ENCODE measurements around the gene SEC11C. TPM values are rescaled to one million over a fixed set of nuclear protein-coding genes. Genes with fewer than 3 reads are reported as not detected.

SEC11C gene
- total RNA-seq, 1 donor from 2014 or later = 125 TPM

DNA sequence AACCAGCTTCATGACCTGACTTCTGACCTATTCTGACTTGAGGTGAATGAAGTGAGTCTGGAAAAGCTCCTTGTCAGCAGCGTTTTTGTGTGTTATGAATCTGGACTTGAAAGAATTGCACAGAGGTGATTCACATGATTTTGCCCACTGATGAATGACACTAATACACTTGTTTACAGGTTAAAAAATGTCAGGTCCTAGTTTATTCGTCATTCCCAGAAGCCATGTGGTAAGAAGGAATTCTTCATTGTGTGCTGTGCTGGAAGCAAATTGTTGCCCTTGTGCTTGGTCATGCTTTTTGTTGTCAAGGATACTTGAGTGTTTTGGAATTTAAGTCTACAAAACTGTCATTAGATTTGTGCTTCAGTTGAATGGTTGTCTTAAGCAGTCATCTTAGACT, 15.5 kb downstream of the SEC11C start:
- peaks cover 51% of the 10 kb centered on the region for H3K36me3 Mint-ChIP-seq (ENCODE audit: low read depth)

DNA sequence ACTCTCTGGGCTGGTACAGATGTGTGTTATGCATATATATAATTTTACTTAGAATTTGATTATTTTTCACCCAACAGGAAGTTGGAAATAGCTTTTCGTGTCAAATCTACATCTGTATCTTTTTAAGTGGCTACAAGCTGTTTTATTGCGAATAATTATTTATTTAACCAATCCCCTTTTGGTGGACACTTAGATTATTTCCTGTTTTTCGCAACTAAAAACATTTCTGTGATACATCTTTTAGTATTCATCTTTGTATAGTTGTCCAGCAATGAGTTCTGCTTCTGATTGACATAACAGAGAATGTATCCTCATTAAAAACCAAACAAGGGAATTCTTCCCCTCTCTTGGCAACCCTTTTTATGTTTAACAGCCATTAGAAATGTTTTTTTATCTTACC, 16.6 kb downstream of the SEC11C start:
- H3K36me3 Mint-ChIP-seq (ENCODE audit: low read depth) = peaks cover 45% of the 10 kb centered on the region

More for the DNA sequence above, 15.5 kb downstream of the SEC11C start:
- H3K4me3 Mint-ChIP-seq = no peak overlapping the region
- no peak for DNase-seq
- intact Hi-C loops (cut with micrococcal nuclease) = no loop called here
- no peaks in the 10 kb centered on the region for H3K9me3 Mint-ChIP-seq
- no peaks in the 10 kb centered on the region for H3K27me3 Mint-ChIP-seq
- no peak overlapping the region for H3K27ac Mint-ChIP-seq
- peaks cover 9% of the 10 kb centered on the region for H3K4me1 Mint-ChIP-seq

DNA sequence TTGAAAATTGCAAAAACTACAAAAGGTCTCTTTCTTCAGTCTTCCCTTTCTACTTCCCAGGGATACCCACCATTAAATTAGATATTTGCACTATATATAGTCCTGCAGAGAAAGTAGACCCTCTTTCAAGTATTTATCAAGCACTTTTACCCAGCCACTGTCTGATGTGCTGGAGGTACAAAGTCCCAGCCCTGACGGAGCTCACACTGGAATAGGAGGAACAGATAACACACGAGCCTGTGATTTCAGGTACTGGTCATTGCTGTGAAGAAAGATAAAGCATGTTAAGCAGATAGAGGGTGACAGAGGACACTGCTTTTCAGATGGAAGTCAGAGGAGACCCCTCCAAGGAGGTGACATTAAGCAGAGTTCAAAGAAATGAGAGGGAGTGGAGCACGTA, 19.6 kb downstream of the SEC11C start:
- Mint-ChIP-seq H3K27me3 (no peaks in the 10 kb centered on the region), H3K36me3 (ENCODE audit: low read depth) (peaks cover 25% of the 10 kb centered on the region), H3K4me3 (no peak overlapping the region), H3K9me3 (no peaks in the 10 kb centered on the region), H3K27ac (no peak overlapping the region), H3K4me1 (no peaks in the 10 kb centered on the region)
- DNase-seq = no peak
- intact Hi-C loops (cut with micrococcal nuclease) = no loop called here

More for the DNA sequence above, 16.6 kb downstream of the SEC11C start:
- H3K4me3 Mint-ChIP-seq = no peak overlapping the region
- no peak for DNase-seq
- intact Hi-C loops (cut with micrococcal nuclease) = no loop called here
- no peaks in the 10 kb centered on the region for H3K27me3 Mint-ChIP-seq
- no peak overlapping the region for H3K27ac Mint-ChIP-seq
- peaks cover 2% of the 10 kb centered on the region for H3K4me1 Mint-ChIP-seq
- H3K9me3 Mint-ChIP-seq = no peaks in the 10 kb centered on the region

DNA sequence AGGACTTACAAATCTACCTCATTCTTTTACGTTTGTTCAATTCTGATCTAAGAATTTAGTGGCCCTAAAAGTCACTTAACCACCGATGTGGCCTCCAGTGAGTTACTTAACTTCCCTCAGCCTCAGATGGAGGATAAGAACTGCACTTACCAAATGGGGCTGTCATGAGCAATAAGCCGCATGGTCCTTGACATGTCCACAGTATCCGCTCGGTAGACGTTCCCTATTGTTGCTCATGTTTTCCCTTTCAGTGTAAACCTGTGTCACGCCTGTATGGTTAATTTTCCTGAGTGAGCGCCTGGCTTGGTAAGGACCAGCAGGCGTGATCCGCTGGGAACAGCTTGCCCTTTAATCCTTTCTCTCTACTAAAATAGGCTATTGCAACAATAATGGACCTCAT, 20.3 kb downstream of the SEC11C start:
- H3K9me3 Mint-ChIP-seq = no peaks in the 10 kb centered on the region
- no peak overlapping the region for H3K4me3 Mint-ChIP-seq
- H3K27ac Mint-ChIP-seq = no peak overlapping the region
- intact Hi-C loops (cut with micrococcal nuclease) = no loop called here
- H3K36me3 Mint-ChIP-seq (ENCODE audit: low read depth) = peaks cover 20% of the 10 kb centered on the region
- no peaks in the 10 kb centered on the region for H3K27me3 Mint-ChIP-seq
- H3K4me1 Mint-ChIP-seq = no peaks in the 10 kb centered on the region
- no peak for DNase-seq

DNA sequence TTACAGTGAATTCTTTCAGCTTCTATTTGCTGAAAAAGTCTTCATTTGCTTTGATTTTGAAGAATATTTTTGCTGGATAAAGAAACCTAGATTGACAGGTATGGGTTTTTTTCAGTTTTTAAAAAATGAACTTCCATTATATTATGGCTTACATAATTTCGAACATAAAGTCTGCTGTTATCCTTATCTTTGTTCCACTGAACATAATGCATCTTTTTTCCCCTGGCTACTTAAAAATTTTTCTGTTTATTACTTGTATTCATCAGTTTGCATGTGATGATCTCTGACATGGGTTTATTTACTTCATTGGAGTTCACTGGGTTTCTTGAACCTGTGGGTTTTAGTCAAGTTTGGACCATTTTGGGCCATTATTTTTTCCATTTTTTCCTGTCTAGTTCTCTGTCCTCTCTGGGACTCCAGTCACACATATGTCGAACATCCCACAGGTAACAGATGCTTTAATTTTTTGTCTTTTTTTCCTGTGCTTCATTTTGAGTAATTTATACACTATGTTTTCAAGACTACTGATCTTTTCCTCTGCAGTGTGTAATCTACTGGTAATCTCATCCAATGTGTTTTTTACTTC, 33.1 kb downstream of the SEC11C start:
- H3K9me3 Mint-ChIP-seq = peaks cover 15% of the 10 kb centered on the region
- H3K4me3 Mint-ChIP-seq = no peak overlapping the region
- H3K4me1 Mint-ChIP-seq = no peaks in the 10 kb centered on the region
- peaks cover 2% of the 10 kb centered on the region for H3K36me3 Mint-ChIP-seq (ENCODE audit: low read depth)
- H3K27me3 Mint-ChIP-seq = peaks cover 6% of the 10 kb centered on the region
- no peak for DNase-seq
- intact Hi-C loops (cut with micrococcal nuclease) = loop anchor here (10.0 kb wide), 1 partner anchor 88 kb away; no protein-coding TSS in a partner anchor
- H3K27ac Mint-ChIP-seq = no peak overlapping the region

DNA sequence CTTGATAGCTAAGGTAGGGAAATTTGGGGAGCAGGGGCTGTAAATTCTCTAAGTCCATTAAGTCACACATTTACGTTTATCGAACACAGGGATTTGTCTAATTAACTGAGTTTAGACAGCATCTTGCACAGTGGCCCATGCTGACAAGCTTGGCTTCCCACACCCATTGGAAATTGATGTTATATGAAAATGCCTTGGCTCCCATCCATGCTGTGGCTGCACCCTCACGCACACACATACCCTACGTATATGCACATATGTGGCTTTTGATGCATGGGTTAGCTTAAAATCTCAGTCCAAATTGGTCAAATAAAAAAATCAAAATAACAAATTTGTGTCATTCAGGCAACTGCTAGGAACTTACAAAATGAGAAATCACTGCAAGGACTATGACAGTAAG, 37.8 kb downstream of the SEC11C start:
- DNase-seq = no peak
- Mint-ChIP-seq H3K36me3 (ENCODE audit: low read depth) (no peaks in the 10 kb centered on the region), H3K4me3 (no peak overlapping the region), H3K4me1 (no peaks in the 10 kb centered on the region), H3K27me3 (peaks cover 1% of the 10 kb centered on the region), H3K9me3 (peaks cover 10% of the 10 kb centered on the region), H3K27ac (no peak overlapping the region)
- intact Hi-C loops (cut with micrococcal nuclease) = loop anchor here (10.0 kb wide), 1 partner anchor 93 kb away; no protein-coding TSS in a partner anchor

DNA sequence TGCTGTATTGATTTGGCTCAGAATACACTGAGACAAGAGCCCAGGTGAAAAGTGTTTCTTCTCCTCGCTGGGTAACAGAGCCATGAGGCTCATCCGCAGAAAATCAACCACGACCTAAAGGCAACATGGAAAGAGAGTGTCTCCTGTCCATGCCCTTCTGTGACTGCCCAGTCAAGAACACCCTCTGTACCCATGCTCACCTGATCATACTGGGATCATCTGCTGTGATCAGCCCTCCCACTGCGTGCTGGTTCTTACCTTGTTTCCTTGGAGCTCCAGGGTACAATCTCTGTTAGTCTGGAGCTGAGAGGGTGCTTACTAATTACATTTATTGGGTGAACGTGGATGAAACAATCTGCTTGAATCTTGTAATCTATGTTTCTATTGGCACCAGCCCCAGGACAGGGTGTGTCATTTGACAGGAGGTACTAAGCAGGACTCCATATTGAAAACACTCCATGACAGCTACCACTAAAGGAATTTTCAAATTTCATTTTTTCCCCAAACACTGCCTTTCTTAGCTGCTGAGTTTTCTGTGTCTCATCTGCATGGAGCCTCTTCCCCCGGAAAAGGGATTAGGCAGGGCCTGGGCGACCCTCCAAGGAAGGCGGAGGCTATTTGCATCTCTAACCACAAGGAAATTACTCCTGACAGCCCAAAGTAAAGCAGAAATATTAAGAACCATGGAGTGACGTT, 40.6 kb downstream of the SEC11C start:
- Mint-ChIP-seq H3K4me3 (no peak overlapping the region), H3K4me1 (no peaks in the 10 kb centered on the region), H3K36me3 (ENCODE audit: low read depth) (no peaks in the 10 kb centered on the region), H3K9me3 (no peaks in the 10 kb centered on the region), H3K27ac (no peak overlapping the region), H3K27me3 (peaks cover 1% of the 10 kb centered on the region)
- intact Hi-C loops (cut with micrococcal nuclease) = no loop called here
- no peak for DNase-seq

DNA sequence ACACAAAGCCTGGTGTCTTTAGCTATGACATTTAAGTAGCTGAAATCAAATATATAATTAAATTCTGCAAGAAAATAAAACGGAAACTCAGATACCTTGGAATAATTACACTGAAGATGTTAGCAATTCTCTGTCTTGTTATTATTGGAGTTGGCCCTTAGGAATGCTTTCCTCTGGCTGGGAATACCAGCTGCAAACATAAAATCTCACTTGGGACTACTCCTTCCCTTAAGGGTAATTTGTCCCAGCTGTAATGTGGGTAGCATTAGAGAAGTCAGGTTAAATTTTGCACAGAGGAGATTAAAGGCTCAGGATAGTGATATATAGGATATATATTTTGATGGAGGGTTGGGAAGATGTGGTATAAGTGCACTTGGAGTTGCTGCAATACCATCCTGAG, 43.0 kb downstream of the SEC11C start:
- Mint-ChIP-seq H3K4me3 (no peak overlapping the region), H3K27ac (no peak overlapping the region), H3K9me3 (no peaks in the 10 kb centered on the region), H3K27me3 (peaks cover 6% of the 10 kb centered on the region), H3K4me1 (no peaks in the 10 kb centered on the region), H3K36me3 (ENCODE audit: low read depth) (no peaks in the 10 kb centered on the region)
- no peak for DNase-seq
- intact Hi-C loops (cut with micrococcal nuclease) = no loop called here

DNA sequence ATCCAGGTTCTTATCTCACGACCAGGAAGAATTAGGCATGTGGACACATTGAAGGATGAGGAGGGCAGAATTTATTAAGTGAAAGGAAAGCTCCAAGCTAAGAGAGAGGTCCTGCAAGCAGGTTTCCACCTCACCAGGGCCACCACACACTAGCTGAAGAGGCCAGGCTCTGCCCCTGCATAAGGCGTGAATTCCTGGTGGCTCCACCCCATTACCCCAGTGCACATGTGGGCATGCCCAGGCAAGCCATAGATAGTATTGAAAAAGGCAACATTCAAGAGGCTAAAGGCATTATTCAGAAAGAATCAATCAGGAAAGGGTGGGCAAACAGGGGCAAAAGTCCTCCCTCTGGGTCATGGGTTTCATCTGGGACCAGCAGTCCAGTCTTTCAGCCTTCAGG, 49.3 kb downstream of the SEC11C start:
- no peak for DNase-seq
- intact Hi-C loops (cut with micrococcal nuclease) = no loop called here
- peaks cover 4% of the 10 kb centered on the region for H3K27me3 Mint-ChIP-seq
- peaks cover 8% of the 10 kb centered on the region for H3K9me3 Mint-ChIP-seq
- H3K4me3 Mint-ChIP-seq = no peak overlapping the region
- no peak overlapping the region for H3K27ac Mint-ChIP-seq
- no peaks in the 10 kb centered on the region for H3K36me3 Mint-ChIP-seq (ENCODE audit: low read depth)
- H3K4me1 Mint-ChIP-seq = no peaks in the 10 kb centered on the region

DNA sequence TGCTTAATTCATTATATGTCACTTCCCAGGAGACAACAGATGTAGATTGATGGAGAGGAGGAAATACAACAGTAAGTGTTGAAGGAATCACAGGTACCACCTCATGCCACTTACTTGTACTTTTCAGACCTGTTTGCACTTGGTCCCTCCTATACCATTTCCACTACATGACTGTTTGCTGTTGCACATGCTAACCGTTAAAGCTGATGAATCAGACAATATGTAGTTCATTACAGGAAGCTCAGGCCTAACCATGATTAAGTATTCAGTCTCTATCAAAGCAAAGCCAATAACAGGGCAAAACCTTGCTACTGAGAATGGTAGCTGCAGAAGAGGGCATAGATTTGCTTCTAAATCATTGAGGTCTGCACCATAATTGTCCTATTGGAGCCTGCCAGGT, 50.1 kb downstream of the SEC11C start:
- no peak for DNase-seq
- H3K4me3 Mint-ChIP-seq = no peak overlapping the region
- peaks cover 8% of the 10 kb centered on the region for H3K9me3 Mint-ChIP-seq
- no peaks in the 10 kb centered on the region for H3K4me1 Mint-ChIP-seq
- no peak overlapping the region for H3K27ac Mint-ChIP-seq
- H3K36me3 Mint-ChIP-seq (ENCODE audit: low read depth) = no peaks in the 10 kb centered on the region
- intact Hi-C loops (cut with micrococcal nuclease) = no loop called here
- H3K27me3 Mint-ChIP-seq = peaks cover 4% of the 10 kb centered on the region

DNA sequence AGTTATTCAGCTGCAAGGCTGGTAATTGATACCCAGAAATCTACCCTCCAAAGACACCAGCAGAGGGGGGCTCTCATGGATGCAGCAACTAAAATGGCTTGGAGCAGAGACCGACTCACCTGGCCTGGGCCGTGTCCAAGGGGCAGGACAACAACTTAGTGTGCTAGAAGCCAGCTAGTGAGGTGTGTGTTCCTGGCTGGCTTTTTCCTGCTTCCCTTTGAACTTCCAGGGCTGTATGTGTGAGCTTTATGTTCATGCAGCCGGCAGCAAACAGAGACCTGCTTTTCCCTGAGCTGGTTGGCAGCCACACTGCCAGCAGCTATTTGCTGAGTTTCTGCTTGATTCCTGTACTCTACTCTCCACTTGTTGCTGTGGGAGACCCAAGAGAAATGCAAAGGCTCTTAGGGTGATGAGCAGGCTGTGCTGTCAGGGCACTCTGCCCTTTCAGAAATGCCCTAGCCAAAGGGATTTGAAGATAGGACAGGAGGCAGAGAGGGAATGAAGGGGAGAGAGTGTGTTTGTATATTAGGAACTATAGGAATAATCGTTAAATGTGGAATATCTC, 56.6 kb downstream of the SEC11C start:
- peaks cover 20% of the 10 kb centered on the region for H3K27me3 Mint-ChIP-seq
- intact Hi-C loops (cut with micrococcal nuclease) = no loop called here
- DNase-seq = no peak
- no peaks in the 10 kb centered on the region for H3K4me1 Mint-ChIP-seq
- no peak overlapping the region for H3K27ac Mint-ChIP-seq
- H3K36me3 Mint-ChIP-seq (ENCODE audit: low read depth) = no peaks in the 10 kb centered on the region
- no peaks in the 10 kb centered on the region for H3K9me3 Mint-ChIP-seq
- H3K4me3 Mint-ChIP-seq = no peak overlapping the region

DNA sequence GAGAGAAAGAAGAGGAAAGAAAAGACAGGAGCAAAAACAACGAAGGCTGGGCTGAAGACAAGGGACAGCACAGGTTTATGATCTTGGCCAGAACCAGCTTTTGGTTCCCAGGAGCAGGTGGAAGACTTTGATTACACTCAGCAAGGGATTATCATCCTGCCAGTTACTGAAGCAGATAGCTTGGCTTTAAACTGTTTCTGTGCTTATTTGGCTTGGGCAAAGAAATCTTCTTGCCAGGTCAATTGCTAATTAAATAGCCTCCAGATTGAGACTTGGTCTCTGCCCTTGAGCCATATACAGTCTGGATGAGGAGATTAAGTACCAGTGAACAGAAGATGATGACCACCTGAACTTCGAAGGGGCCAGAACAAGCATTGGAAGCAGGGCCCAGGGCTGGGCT, 58.0 kb downstream of the SEC11C start:
- peaks cover 25% of the 10 kb centered on the region for H3K27me3 Mint-ChIP-seq
- no peak overlapping the region for H3K4me3 Mint-ChIP-seq
- H3K27ac Mint-ChIP-seq = no peak overlapping the region
- intact Hi-C loops (cut with micrococcal nuclease) = no loop called here
- no peaks in the 10 kb centered on the region for H3K9me3 Mint-ChIP-seq
- no peaks in the 10 kb centered on the region for H3K4me1 Mint-ChIP-seq
- no peak for DNase-seq
- no peaks in the 10 kb centered on the region for H3K36me3 Mint-ChIP-seq (ENCODE audit: low read depth)

DNA sequence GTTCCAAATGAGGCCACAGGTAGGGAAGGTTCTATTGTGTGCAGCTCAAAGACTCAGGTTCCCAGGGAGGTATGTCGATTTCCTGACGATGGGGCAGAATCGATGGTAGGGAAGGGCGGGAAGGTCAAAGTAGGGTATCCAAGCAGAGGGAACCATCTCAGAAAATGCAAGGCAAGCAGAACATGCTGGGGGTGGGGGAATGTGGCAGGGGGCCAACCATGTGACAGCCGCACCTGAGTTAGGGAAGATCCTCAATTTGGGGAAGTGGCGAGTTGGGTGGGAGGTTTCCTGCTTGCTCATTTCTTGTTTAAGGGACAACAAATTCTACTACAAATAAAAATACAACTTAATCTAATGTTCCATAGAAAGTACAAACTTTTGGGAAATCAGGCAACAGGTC, 58.5 kb downstream of the SEC11C start:
- Mint-ChIP-seq H3K4me1 (no peaks in the 10 kb centered on the region), H3K9me3 (no peaks in the 10 kb centered on the region), H3K4me3 (no peak overlapping the region), H3K36me3 (ENCODE audit: low read depth) (no peaks in the 10 kb centered on the region), H3K27me3 (peaks cover 28% of the 10 kb centered on the region), H3K27ac (no peak overlapping the region)
- intact Hi-C loops (cut with micrococcal nuclease) = no loop called here
- no peak for DNase-seq

DNA sequence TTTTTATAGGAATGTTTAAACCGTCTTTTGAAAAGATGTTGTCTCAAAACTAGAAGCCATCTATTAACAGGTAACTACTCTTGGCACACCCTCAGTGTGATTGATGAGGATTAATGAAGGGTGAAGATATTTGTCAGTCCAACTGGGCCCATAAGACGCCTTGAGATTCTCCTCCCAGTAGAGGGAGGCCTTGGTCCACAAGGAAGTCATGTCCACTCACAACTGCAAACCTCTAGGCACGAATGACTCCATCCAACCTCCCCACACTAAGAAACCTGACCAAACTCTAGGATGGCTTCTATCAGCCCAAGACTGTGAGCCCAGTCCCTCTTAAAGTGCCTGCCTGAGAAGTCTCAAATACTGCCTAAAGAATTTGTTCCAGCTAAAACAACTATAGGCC, 61.1 kb downstream of the SEC11C start:
- no peak for DNase-seq
- intact Hi-C loops (cut with micrococcal nuclease) = no loop called here
- Mint-ChIP-seq H3K27ac (no peak overlapping the region), H3K36me3 (ENCODE audit: low read depth) (no peaks in the 10 kb centered on the region), H3K27me3 (peaks cover 32% of the 10 kb centered on the region), H3K4me3 (no peak overlapping the region), H3K4me1 (no peaks in the 10 kb centered on the region), H3K9me3 (no peaks in the 10 kb centered on the region)
